GM21528 (cell line): Measurements from ENCODE around the gene NTRK1.

Experiments used
- ATAC-seq: cut with Tn5 transposase; IDR thresholded peaks from one replicate; pipeline ENCODE4 v1.9.1; 2021; ENCODE audit warnings: mild to moderate bottlenecking, moderate library complexity; ENCODE audit not compliant: unreplicated experiment, low FRiP score

The NTRK1 gene

GRCh38 chr1:156836892-156837291 lies 23.8 kb upstream of the NTRK1 start:
- no peak for ATAC-seq

GRCh38 chr1:156838972-156839371 lies 21.7 kb upstream of the NTRK1 start:
- no peak for ATAC-seq

- ATAC-seq, result no peak
Measured at GRCh38 chr1:156839426-156840109, 21.1 kb upstream of the NTRK1 start.

GRCh38 chr1:156840186-156840897 lies 20.3 kb upstream of the NTRK1 start:
- no peak for ATAC-seq

GRCh38 chr1:156840898-156841279 lies 19.8 kb upstream of the NTRK1 start:
- ATAC-seq, result no peak

- no peak for ATAC-seq
Measured at GRCh38 chr1:156841295-156841855, 19.3 kb upstream of the NTRK1 start.

- ATAC-seq, result no peak
Measured at GRCh38 chr1:156842618-156843300, 17.9 kb upstream of the NTRK1 start.

- ATAC-seq, result no peak
Measured at GRCh38 chr1:156844102-156844501, 16.6 kb upstream of the NTRK1 start.

- ATAC-seq, result no peak
Measured at GRCh38 chr1:156844638-156845037, 16.0 kb upstream of the NTRK1 start.

- ATAC-seq, result no peak
Measured at GRCh38 chr1:156845055-156845952, 15.4 kb upstream of the NTRK1 start.

- no peak for ATAC-seq
Measured at GRCh38 chr1:156845953-156846545, 14.6 kb upstream of the NTRK1 start.

GRCh38 chr1:156846643-156847042 lies 14.0 kb upstream of the NTRK1 start:
- ATAC-seq, result no peak

GRCh38 chr1:156847591-156848460 lies 12.8 kb upstream of the NTRK1 start:
- no peak for ATAC-seq

GRCh38 chr1:156848461-156849150 lies 12.1 kb upstream of the NTRK1 start:
- no peak for ATAC-seq

GRCh38 chr1:156849151-156849496 lies 11.5 kb upstream of the NTRK1 start:
- ATAC-seq, result no peak

- no peak for ATAC-seq
Measured at GRCh38 chr1:156851779-156852417, 8.8 kb upstream of the NTRK1 start.

GRCh38 chr1:156852418-156852874 lies 8.2 kb upstream of the NTRK1 start:
- no peak for ATAC-seq

GRCh38 chr1:156853761-156854160 lies 6.9 kb upstream of the NTRK1 start:
- no peak for ATAC-seq
